K562 (cell line): ENCODE data around the gene CKLF. TPM values are rescaled to one million over a fixed set of nuclear protein-coding genes. Genes with fewer than 3 reads are reported as not detected.

ENCODE experiments used
- ATAC-seq: fragments of 200-7000 bp; cut with Tn5 transposase; 3 replicates; pipeline ENCODE4 v1.9.1; 2020; ENCODE audit warnings: moderate library complexity
- BruUV-seq: library from RNA; stranded (reverse); fragments of 400-500 nt; replicated peaks from 2 replicates; lab custom pipeline; 2021; lab: Mats Ljungman, UMichigan
- CTCF ChIA-PET: fragments of 300-600 bp; formaldehyde crosslinking; extraction: SDS; loops from one replicate; lab custom pipeline; 2021; ENCODE audit warnings: low intra/inter-chr PET ratio; lab: Yijun Ruan, JAX
- POLR2A ChIA-PET: fragments of 300-600, 350-650 bp; sonication (Branson Sonifier 250); formaldehyde crosslinking; extraction: SDS; loops from one replicate; lab custom pipeline; 2021; ENCODE audit warnings: antibody characterized with exemption, inconsistent platforms; lab: Yijun Ruan, JAX
- DNase-seq, 4 experiments: peaks; one replicate each; pipeline versions ENCODE4 v3.0.0 to v3.0.0-alpha.2; 2011 to 2018; ENCODE audit warnings: low spot score in 3 of 4, mixed read lengths in 3 of 4; ENCODE audit errors: extremely low read depth in 1 of 4
- FAIRE-seq: peaks from 2 replicates; lab custom pipeline; 2011; peaks lifted over from hg19 to GRCh38; lab: Jason Lieb, UNC
- H2AFZ ChIP-seq: 2 replicates; pipeline ENCODE4 v1.6.0; 2011; ENCODE audit warnings: low read depth, low read length, control low read depth, inconsistent platforms
- H3K27ac ChIP-seq: fragments of 200-600 bp; 3 replicates; pipeline ENCODE4 v1.8.0; 2011; ENCODE audit warnings: low read depth, mild to moderate bottlenecking, control low read depth, inconsistent platforms, low read length, moderate library complexity, mixed read lengths; ENCODE audit errors: extremely low read depth
- H3K27me3 ChIP-seq, 2 experiments: fragments of 300-600 bp in 1 of 2; 2 replicates in 1 of 2; 3 replicates in 1 of 2; pipeline versions ENCODE4 v1.6.0 to v1.8.0; 2011; ENCODE audit warnings: inconsistent platforms in 2 of 2, low read length in 2 of 2, mild to moderate bottlenecking in 1 of 2, mixed read lengths in 1 of 2, moderate library complexity in 1 of 2; ENCODE audit not compliant: control insufficient read depth in 2 of 2, insufficient read depth in 2 of 2
- H3K36me3 ChIP-seq: fragments of 300-600 bp; 3 replicates; pipeline ENCODE4 v1.8.0; 2011; ENCODE audit warnings: mild to moderate bottlenecking, low read length, inconsistent platforms; ENCODE audit not compliant: control insufficient read depth, insufficient read depth
- H3K4me1 ChIP-seq, 2 experiments: fragments of 200-600 bp in 1 of 2; replicated peaks in 1 of 2; 2 replicates in 1 of 2; 3 replicates in 1 of 2; pipeline versions ENCODE4 v1.5.1 to v1.8.0; 2011; ENCODE audit warnings: inconsistent platforms in 2 of 2, low read length in 2 of 2, mild to moderate bottlenecking in 1 of 2, mixed read lengths in 1 of 2, moderate library complexity in 1 of 2; ENCODE audit not compliant: control insufficient read depth in 2 of 2, insufficient read depth in 2 of 2
- H3K4me2 ChIP-seq: 2 replicates; pipeline ENCODE4 v1.6.1; 2011; ENCODE audit warnings: low read length, control low read depth, inconsistent platforms, mixed read lengths; ENCODE audit not compliant: insufficient read depth
- H3K4me3 ChIP-seq: fragments of 200-600 bp; sonication (generic), shearing (Covaris generic); 2 replicates; pipeline ENCODE4 v1.5.1; 2016; ENCODE audit warnings: control low read depth, inconsistent platforms
- H3K79me2 ChIP-seq: fragments of 200-600 bp; 3 replicates; pipeline ENCODE4 v1.8.0; 2011; ENCODE audit warnings: low read length, inconsistent platforms; ENCODE audit not compliant: control insufficient read depth, insufficient read depth
- H3K9ac ChIP-seq, 2 experiments: 2 replicates each; pipeline versions ENCODE4 v1.6.0 to v1.6.1; 2011; ENCODE audit warnings: low read depth in 2 of 2, low read length in 2 of 2, control low read depth in 1 of 2, inconsistent platforms in 1 of 2, mild to moderate bottlenecking in 1 of 2, mixed read lengths in 1 of 2; ENCODE audit not compliant: insufficient read depth in 1 of 2
- H3K9me1 ChIP-seq: one replicate; pipeline ENCODE4 v1.6.0; 2011; ENCODE audit warnings: inconsistent platforms, mild to moderate bottlenecking, low read length, moderate library complexity; ENCODE audit not compliant: control insufficient read depth, insufficient read depth
- H3K9me3 ChIP-seq: replicated peaks from 2 replicates; pipeline ENCODE4 v1.5.1; 2011; ENCODE audit warnings: low read depth, low read length, inconsistent platforms; ENCODE audit not compliant: control insufficient read depth, insufficient read depth
- H4K20me1 ChIP-seq: replicated peaks from 2 replicates; pipeline ENCODE4 v1.6.1; 2011; ENCODE audit warnings: low read length, inconsistent platforms, mixed read lengths; ENCODE audit not compliant: control insufficient read depth, insufficient read depth
- WGBS: fragments of 100-300 bp; shearing (Covaris generic); methylation state at CpG from one replicate; pipeline ENCODE4 v1.1.6; 2016; ENCODE audit warnings: low coverage, mixed read lengths; ENCODE audit not compliant: insufficient coverage; ENCODE audit errors: missing lambda C conversion rate; 5-methylcytosine and 5-hydroxymethylcytosine counted together
- in situ Hi-C: fragments of 300-500 bp; cut with MboI; formaldehyde crosslinking; loops from 4 replicates; pipeline ENCODE4 v1.15.0; 2018; ENCODE audit warnings: inconsistent platforms, mixed read lengths
- intact Hi-C: fragments of 100-400 bp; cut with micrococcal nuclease; formaldehyde crosslinking; loops from 2 replicates; pipeline ENCODE4 v1.14.2; 2022
- polyA plus RNA-seq, 8 experiments: library from polyadenylated mRNA; depleted of rRNA in 4 of 8; stranded (reverse) in 5 of 8; unstranded in 3 of 8; fragments of >200 nt; fragmentation: Nextera tagmentation in 2 of 8; fragmentation: Illumina TruSeq in 1 of 8; extraction: Ambion mirVana in 2 of 8; extraction: Trizol in 1 of 8; gene quantifications; 2 replicates each; pipeline versions ENCODE4 v1.2.1 to v1.2.3, GENCODE V29; 2011 to 2014; ENCODE audit warnings: inconsistent platforms in 1 of 8, missing spikeins in 1 of 8
- total RNA-seq, 7 experiments: library from RNA; depleted of rRNA in 6 of 7; stranded (reverse); fragments of >200 nt in 6 of 7; fragmentation: Illumina TruSeq in 2 of 7; extraction: Trizol in 2 of 7; gene quantifications; 2 replicates each; pipeline versions ENCODE4 v1.2.1 to v1.2.3, GENCODE V29; 2011 to 2021; ENCODE audit warnings: low replicate concordance in 1 of 7
- TF ChIP-seq, protein P1 (sequence below): fragments of 450-650 bp; formaldehyde crosslinking; IDR thresholded peaks from 2 replicates; pipeline ENCODE4 v1.4.0; 2020; ENCODE audit warnings: mild to moderate bottlenecking, moderate library complexity
- TF ChIP-seq, protein P2 (sequence below), 2 experiments: fragments of 450-650 bp; IDR thresholded peaks; 2 replicates each; pipeline ENCODE4 v1.6.1; 2016

The CKLF gene
- total and polyA plus RNA-seq, 9 of the 15 experiments (the other 6 are each of a cell fraction or from before 2014, with no cell fraction given): 84.8 to 322 (median 118) TPM

DNA sequence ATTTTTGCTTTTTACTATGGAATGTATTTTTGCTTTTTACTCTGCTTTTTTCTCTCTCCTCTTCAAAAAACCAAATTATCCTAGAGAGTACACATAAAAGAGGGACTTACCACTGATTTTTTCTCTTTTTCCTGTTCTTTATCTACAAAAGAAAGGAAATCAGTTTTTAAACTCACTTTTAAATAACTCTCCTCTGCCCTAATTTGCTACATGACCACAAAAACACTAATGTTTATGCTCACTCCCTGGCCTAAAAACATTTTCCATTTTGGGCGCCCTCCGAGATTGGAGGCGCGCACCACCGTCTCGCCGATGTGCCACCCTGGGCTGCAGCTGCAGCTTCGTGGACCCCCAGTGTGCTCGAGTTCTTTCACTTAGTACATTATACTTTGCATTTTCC, 3.5 kb upstream of the CKLF start:
- intact Hi-C loops (no loop called here), in situ Hi-C loops (no loop called here)
- Histone ChIP-seq H3K9me3 (no peaks in the 10 kb centered on the region), H3K9ac (peak overlapping the region; percentile 83 to 94), H3K27me3 (no peaks in the 10 kb centered on the region), H3K36me3 (no peaks in the 10 kb centered on the region), H4K20me1 (no peaks in the 10 kb centered on the region), H3K4me3 (peak overlapping the region; percentile 60; the same call in 1 of the 2 replicates), H2AFZ (peak overlapping the region; percentile 94), H3K27ac (peak overlapping the region; percentile 88; the same call in 2 of the 3 replicates), H3K9me1 (peaks cover 3% of the 10 kb centered on the region), H3K79me2 (peaks cover 19% of the 10 kb centered on the region), H3K4me2 (peak overlapping the region; percentile 83; the same call in 1 of the 2 replicates), H3K4me1 (peaks cover 35 to 39% of the 10 kb centered on the region in 2 experiments)
- WGBS: 90% methylated on average over 9 of the region's 9 CpGs
- CTCF ChIA-PET: no interaction called here
- no TSS peak for BruUV-seq
- POLR2A ChIA-PET: interaction anchor here (0.6 to 1.3 kb wide), 4 partner anchors 20 to 606 kb away, joined by 3 to 7 read pairs (median 4); no protein-coding TSS in a partner anchor
- FAIRE-seq (no peak), DNase-seq (no peak), ATAC-seq (no peak)
- TF ChIP-seq, protein P1, sequence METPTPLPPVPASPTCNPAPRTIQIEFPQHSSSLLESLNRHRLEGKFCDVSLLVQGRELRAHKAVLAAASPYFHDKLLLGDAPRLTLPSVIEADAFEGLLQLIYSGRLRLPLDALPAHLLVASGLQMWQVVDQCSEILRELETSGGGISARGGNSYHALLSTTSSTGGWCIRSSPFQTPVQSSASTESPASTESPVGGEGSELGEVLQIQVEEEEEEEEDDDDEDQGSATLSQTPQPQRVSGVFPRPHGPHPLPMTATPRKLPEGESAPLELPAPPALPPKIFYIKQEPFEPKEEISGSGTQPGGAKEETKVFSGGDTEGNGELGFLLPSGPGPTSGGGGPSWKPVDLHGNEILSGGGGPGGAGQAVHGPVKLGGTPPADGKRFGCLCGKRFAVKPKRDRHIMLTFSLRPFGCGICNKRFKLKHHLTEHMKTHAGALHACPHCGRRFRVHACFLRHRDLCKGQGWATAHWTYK: no peak
- TF ChIP-seq, protein P2, sequence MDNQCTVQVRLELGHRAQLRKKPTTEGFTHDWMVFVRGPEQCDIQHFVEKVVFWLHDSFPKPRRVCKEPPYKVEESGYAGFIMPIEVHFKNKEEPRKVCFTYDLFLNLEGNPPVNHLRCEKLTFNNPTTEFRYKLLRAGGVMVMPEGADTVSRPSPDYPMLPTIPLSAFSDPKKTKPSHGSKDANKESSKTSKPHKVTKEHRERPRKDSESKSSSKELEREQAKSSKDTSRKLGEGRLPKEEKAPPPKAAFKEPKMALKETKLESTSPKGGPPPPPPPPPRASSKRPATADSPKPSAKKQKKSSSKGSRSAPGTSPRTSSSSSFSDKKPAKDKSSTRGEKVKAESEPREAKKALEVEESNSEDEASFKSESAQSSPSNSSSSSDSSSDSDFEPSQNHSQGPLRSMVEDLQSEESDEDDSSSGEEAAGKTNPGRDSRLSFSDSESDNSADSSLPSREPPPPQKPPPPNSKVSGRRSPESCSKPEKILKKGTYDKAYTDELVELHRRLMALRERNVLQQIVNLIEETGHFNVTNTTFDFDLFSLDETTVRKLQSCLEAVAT (IDR thresholded peaks at IDR 0.05): peak in 1 of 2 experiments; percentile 74; a peak in 1 of 4 replicates
